Measurements from ENCODE around the gene PRR20A. TPM values are rescaled to one million over a fixed set of nuclear protein-coding genes. Genes with fewer than 3 reads are reported as not detected.

Gene PRR20A
- total RNA-seq, 4 donors from 2014 or later = not detected

DNA sequence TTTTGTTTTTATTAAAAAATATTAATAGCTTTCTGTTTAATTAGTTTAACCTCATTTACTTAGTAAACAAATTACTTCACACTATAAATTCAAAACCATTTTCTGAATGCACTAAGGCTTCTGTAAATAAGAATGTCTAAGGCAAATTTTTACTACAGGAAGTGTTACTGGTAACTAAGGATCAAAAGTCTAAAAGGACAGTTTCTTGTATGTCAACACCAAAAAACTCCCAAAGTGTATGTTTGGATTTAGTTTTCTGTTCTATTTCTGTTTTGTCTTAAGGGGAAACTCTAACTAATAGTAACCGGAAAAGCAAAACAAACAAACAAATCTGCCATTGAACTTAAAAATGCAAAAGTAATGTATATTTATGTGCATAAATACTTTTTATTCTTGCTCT lies 50.9 kb downstream of the PRR20A start:
- Histone ChIP-seq H3K27me3 (no peaks in the 10 kb centered on the region), H3K9me3 (no peaks in the 10 kb centered on the region), H3K4me1 (no peaks in the 10 kb centered on the region), H3K4me3 (no peak overlapping the region), H3K27ac (no peak overlapping the region), H3K36me3 (no peaks in the 10 kb centered on the region)
- TF ChIP-seq EP300 (IDR thresholded peaks at IDR 0.05) (no peak), POLR2A (IDR thresholded peaks at IDR 0.05) (no peak), POLR2AphosphoS5 (IDR thresholded peaks at IDR 0.05) (no peak)
- TF ChIP-seq, protein P1, sequence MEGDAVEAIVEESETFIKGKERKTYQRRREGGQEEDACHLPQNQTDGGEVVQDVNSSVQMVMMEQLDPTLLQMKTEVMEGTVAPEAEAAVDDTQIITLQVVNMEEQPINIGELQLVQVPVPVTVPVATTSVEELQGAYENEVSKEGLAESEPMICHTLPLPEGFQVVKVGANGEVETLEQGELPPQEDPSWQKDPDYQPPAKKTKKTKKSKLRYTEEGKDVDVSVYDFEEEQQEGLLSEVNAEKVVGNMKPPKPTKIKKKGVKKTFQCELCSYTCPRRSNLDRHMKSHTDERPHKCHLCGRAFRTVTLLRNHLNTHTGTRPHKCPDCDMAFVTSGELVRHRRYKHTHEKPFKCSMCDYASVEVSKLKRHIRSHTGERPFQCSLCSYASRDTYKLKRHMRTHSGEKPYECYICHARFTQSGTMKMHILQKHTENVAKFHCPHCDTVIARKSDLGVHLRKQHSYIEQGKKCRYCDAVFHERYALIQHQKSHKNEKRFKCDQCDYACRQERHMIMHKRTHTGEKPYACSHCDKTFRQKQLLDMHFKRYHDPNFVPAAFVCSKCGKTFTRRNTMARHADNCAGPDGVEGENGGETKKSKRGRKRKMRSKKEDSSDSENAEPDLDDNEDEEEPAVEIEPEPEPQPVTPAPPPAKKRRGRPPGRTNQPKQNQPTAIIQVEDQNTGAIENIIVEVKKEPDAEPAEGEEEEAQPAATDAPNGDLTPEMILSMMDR (IDR thresholded peaks at IDR 0.05) = no peak
- no peak for ATAC-seq
- WGBS, 2 donors (ENCODE audit: low coverage in 1 of 2) = 62 to 92% methylated on average over 1 of the region's 1 CpG

Small RNAs within 50 kb of the gene (small RNA-seq; reads per million reads assigned to genes)
- 0 reads per million in 4 donors for gene PRR20FP

Other genes with a start within 250 kb of the PRR20A start
- not detected for gene PRR20B, start 6.6 kb downstream of the PRR20A start, total RNA-seq
- not detected for gene PRR20C, start 13.1 kb downstream of the PRR20A start, total RNA-seq
- gene PRR20D, start 19.7 kb downstream of the PRR20A start, total RNA-seq = not detected
- not detected for gene PRR20E, start 26.3 kb downstream of the PRR20A start, total RNA-seq